ENCODE measurements around the gene ELOVL1.

DNA sequence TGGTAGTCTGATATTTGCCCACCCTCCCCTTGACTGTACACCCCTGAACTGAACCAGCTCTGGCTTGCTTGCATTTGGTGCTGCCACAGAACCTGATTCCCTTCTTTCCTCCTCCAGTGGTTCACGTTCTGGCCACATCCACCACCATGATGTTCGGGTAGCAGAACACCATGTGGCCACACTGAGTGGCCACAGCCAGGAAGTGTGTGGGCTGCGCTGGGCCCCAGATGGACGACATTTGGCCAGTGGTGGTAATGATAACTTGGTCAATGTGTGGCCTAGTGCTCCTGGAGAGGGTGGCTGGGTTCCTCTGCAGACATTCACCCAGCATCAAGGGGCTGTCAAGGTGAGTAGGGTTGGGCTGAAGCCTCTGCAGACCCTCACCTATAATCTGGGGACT, 7.2 kb downstream of the ELOVL1 start:
- TF ChIP-seq, protein P1, sequence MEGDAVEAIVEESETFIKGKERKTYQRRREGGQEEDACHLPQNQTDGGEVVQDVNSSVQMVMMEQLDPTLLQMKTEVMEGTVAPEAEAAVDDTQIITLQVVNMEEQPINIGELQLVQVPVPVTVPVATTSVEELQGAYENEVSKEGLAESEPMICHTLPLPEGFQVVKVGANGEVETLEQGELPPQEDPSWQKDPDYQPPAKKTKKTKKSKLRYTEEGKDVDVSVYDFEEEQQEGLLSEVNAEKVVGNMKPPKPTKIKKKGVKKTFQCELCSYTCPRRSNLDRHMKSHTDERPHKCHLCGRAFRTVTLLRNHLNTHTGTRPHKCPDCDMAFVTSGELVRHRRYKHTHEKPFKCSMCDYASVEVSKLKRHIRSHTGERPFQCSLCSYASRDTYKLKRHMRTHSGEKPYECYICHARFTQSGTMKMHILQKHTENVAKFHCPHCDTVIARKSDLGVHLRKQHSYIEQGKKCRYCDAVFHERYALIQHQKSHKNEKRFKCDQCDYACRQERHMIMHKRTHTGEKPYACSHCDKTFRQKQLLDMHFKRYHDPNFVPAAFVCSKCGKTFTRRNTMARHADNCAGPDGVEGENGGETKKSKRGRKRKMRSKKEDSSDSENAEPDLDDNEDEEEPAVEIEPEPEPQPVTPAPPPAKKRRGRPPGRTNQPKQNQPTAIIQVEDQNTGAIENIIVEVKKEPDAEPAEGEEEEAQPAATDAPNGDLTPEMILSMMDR (IDR thresholded peaks at IDR 0.05), result no peak
- no peak for TF ChIP-seq POLR2A (IDR thresholded peaks at IDR 0.05)
